Astrocyte (in vitro differentiated cells and primary cell): ENCODE data around the gene NGFR. TPM values are rescaled to one million over a fixed set of nuclear protein-coding genes. Genes with fewer than 3 reads are reported as not detected.

Source experiments
- DNase-seq: peaks from one replicate; pipeline ENCODE4 v3.0.0-alpha.2; 2010; ENCODE audit warnings: low read depth
- FAIRE-seq: peaks from 2 replicates; lab custom pipeline; 2011; peaks lifted over from hg19 to GRCh38; lab: Jason Lieb, UNC
- H2AFZ ChIP-seq: 2 replicates; pipeline ENCODE4 v1.6.0; 2012; ENCODE audit warnings: low read depth, low read length, inconsistent platforms
- H3K27ac ChIP-seq: 2 replicates; pipeline ENCODE4 v1.5.1; 2011; ENCODE audit warnings: low read depth, low read length, inconsistent platforms
- H3K27me3 ChIP-seq: 2 replicates; pipeline ENCODE4 v1.6.0; 2011; ENCODE audit warnings: low read length, inconsistent platforms; ENCODE audit not compliant: insufficient read depth
- H3K36me3 ChIP-seq: 2 replicates; pipeline ENCODE4 v1.5.1; 2011; ENCODE audit warnings: low read length, inconsistent platforms; ENCODE audit not compliant: insufficient read depth
- H3K4me1 ChIP-seq: 2 replicates; pipeline ENCODE4 v1.5.1; 2011; ENCODE audit warnings: low read length, inconsistent platforms; ENCODE audit not compliant: insufficient read depth
- H3K4me2 ChIP-seq: 2 replicates; pipeline ENCODE4 v1.6.0; 2012; ENCODE audit warnings: low read length, inconsistent platforms
- H3K4me3 ChIP-seq: 2 replicates; pipeline ENCODE4 v1.5.1; 2011; ENCODE audit warnings: low read depth, mild to moderate bottlenecking, low read length, inconsistent platforms; ENCODE audit not compliant: insufficient read depth
- H3K79me2 ChIP-seq: 2 replicates; pipeline ENCODE4 v1.6.0; 2012; ENCODE audit warnings: mild to moderate bottlenecking, low read length, inconsistent platforms; ENCODE audit not compliant: insufficient read depth
- H3K9ac ChIP-seq: 2 replicates; pipeline ENCODE4 v1.6.0; 2012; ENCODE audit warnings: mild to moderate bottlenecking, low read length, inconsistent platforms
- H3K9me3 ChIP-seq: 2 replicates; pipeline ENCODE4 v1.5.1; 2012; ENCODE audit warnings: low read depth, mild to moderate bottlenecking, low read length, inconsistent platforms; ENCODE audit not compliant: insufficient read depth
- H4K20me1 ChIP-seq: 2 replicates; pipeline ENCODE4 v1.6.0; 2012; ENCODE audit warnings: low read length, inconsistent platforms; ENCODE audit not compliant: insufficient read depth
- H3K27ac Mint-ChIP-seq: one replicate; pipeline ENCODE4 v1.8.0; 2021; ENCODE audit warnings: mild to moderate bottlenecking, mixed read lengths; ENCODE audit not compliant: unreplicated experiment
- H3K27me3 Mint-ChIP-seq: one replicate; pipeline ENCODE4 v1.8.0; 2021; ENCODE audit warnings: low read depth, mixed read lengths; ENCODE audit not compliant: unreplicated experiment
- H3K36me3 Mint-ChIP-seq: one replicate; pipeline ENCODE4 v1.8.0; 2021; ENCODE audit warnings: low read depth, mixed read lengths; ENCODE audit not compliant: unreplicated experiment
- H3K4me1 Mint-ChIP-seq: one replicate; pipeline ENCODE4 v1.8.0; 2021; ENCODE audit warnings: low read depth, mixed read lengths; ENCODE audit not compliant: unreplicated experiment
- H3K4me3 Mint-ChIP-seq: one replicate; pipeline ENCODE4 v1.8.0; 2021; ENCODE audit warnings: mild to moderate bottlenecking, moderate library complexity, mixed read lengths; ENCODE audit not compliant: unreplicated experiment
- H3K9me3 Mint-ChIP-seq: one replicate; pipeline ENCODE4 v1.8.0; 2021; ENCODE audit warnings: mild to moderate bottlenecking, mixed read lengths; ENCODE audit not compliant: unreplicated experiment
- EZH2 ChIP-seq: IDR thresholded peaks from 2 replicates; pipeline ENCODE4 v1.6.1; 2012; ENCODE audit warnings: mild to moderate bottlenecking, low read length, inconsistent platforms; ENCODE audit not compliant: insufficient read depth
- total RNA-seq: library from RNA; stranded (reverse); gene quantifications from 2 replicates; pipeline ENCODE4 v1.2.1, GENCODE V29; 2021
- TF ChIP-seq, protein P1 (sequence below): IDR thresholded peaks from 2 replicates; pipeline ENCODE4 v1.5.1; 2011; ENCODE audit warnings: low read depth, mild to moderate bottlenecking, inconsistent platforms, low read length, moderate library complexity; ENCODE audit not compliant: insufficient read depth

NGFR gene
- total RNA-seq, 1 donor from 2014 or later = 0.64 TPM

DNA sequence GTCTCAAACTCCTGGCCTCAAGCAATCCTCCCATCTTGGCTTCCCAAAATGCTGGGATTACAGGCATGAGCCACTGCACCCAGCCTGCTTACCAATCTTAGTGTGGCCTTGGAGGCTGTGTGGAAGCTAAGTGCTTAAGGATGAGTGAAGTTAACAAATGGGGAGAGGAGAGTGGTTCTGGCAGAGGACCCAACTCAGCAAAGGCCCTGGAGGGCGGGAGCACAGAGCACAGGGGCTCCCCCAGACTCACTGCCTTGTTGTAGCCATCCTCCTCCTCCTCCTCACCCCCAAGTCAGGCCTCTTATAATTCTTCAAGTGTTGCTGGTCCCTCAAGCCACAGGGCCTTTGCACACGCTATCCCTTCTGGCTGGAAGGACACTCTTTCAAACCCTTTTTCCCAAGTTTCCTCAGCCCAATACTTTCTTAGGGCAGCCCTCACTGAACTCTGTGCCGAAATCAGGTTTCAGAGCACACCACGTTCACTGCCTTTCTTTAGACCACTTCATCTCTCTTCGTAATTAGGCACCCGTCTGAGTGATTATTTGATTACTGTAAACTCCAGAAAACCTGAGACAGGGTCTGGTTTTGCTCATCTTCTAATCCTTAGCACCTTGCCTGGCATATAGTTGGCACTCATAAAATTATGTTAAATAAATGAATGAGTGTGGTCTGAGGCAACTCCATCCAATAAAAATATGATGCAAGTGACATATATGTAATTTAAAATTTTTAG, 23.4 kb downstream of the NGFR start:
- Mint-ChIP-seq H3K4me3 (no peak overlapping the region), H3K27me3 (peaks cover 66% of the 10 kb centered on the region), H3K9me3 (peaks cover 6% of the 10 kb centered on the region), H3K36me3 (no peaks in the 10 kb centered on the region), H3K27ac (no peak overlapping the region), H3K4me1 (peaks cover 23% of the 10 kb centered on the region)
- Histone ChIP-seq H3K27ac (no peak overlapping the region), H3K36me3 (no peaks in the 10 kb centered on the region), H2AFZ (no peak overlapping the region), H4K20me1 (no peaks in the 10 kb centered on the region), H3K9ac (no peak overlapping the region), H3K4me3 (no peak overlapping the region), H3K27me3 (peaks cover 31% of the 10 kb centered on the region), H3K4me1 (peaks cover 14% of the 10 kb centered on the region), H3K9me3 (no peaks in the 10 kb centered on the region), H3K79me2 (no peaks in the 10 kb centered on the region), H3K4me2 (no peak overlapping the region)
- FAIRE-seq (no peak), DNase-seq (no peak)
- TF ChIP-seq EZH2 = no peak
- TF ChIP-seq, protein P1, sequence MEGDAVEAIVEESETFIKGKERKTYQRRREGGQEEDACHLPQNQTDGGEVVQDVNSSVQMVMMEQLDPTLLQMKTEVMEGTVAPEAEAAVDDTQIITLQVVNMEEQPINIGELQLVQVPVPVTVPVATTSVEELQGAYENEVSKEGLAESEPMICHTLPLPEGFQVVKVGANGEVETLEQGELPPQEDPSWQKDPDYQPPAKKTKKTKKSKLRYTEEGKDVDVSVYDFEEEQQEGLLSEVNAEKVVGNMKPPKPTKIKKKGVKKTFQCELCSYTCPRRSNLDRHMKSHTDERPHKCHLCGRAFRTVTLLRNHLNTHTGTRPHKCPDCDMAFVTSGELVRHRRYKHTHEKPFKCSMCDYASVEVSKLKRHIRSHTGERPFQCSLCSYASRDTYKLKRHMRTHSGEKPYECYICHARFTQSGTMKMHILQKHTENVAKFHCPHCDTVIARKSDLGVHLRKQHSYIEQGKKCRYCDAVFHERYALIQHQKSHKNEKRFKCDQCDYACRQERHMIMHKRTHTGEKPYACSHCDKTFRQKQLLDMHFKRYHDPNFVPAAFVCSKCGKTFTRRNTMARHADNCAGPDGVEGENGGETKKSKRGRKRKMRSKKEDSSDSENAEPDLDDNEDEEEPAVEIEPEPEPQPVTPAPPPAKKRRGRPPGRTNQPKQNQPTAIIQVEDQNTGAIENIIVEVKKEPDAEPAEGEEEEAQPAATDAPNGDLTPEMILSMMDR = no peak

DNA sequence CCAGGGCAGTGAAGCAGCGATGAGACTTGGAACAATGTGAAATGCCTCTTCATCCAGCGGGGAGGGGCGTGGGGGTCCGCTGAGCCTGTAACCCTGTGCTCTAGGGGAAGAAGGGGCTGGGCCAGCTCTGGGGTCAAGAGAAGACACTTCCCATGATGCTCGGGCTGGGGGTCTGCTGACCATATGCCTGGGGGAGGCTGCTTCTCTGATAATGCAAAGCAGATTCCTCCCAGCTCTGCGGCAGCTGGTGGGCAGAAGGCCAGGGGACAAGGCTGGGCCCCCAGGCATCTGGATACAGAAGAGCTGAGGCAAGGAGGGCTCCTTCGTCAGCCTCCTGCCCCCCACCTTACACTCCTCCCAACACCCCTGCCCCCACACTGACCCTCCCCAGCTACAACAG, 24.7 kb downstream of the NGFR start:
- no peak overlapping the region for H3K27ac Mint-ChIP-seq
- H3K27ac ChIP-seq = no peak overlapping the region
- peaks cover 31% of the 10 kb centered on the region for H3K27me3 ChIP-seq
- FAIRE-seq (no peak), DNase-seq (no peak)
- H3K27me3 Mint-ChIP-seq = peaks cover 64% of the 10 kb centered on the region
- no peak overlapping the region for H3K4me3 ChIP-seq
- TF ChIP-seq, protein P1 = no peak
- no peak for TF ChIP-seq EZH2
- H3K9me3 ChIP-seq = no peaks in the 10 kb centered on the region
- peaks cover 15% of the 10 kb centered on the region for H3K4me1 Mint-ChIP-seq
- no peaks in the 10 kb centered on the region for H3K79me2 ChIP-seq
- no peaks in the 10 kb centered on the region for H4K20me1 ChIP-seq
- peaks cover 6% of the 10 kb centered on the region for H3K9me3 Mint-ChIP-seq
- no peak overlapping the region for H3K4me3 Mint-ChIP-seq
- no peaks in the 10 kb centered on the region for H3K36me3 Mint-ChIP-seq
- H3K9ac ChIP-seq = no peak overlapping the region
- no peak overlapping the region for H3K4me2 ChIP-seq
- peaks cover 14% of the 10 kb centered on the region for H3K4me1 ChIP-seq
- no peak overlapping the region for H2AFZ ChIP-seq
- H3K36me3 ChIP-seq = no peaks in the 10 kb centered on the region
